ENCODE data around the gene PDE4B.
A peak's percentile ranks its signal among the peaks of the same experiment; 100 is the strongest.

The PDE4B gene

GRCh38 chr1:66240491-66241484 lies 448.1 kb downstream of the PDE4B start:
- no peak for DNase-seq (ENCODE audit: low read depth)

- peak; percentile 67 for DNase-seq (ENCODE audit: low read depth)
Measured at GRCh38 chr1:66242646-66243547, 450.2 kb downstream of the PDE4B start.

- DNase-seq (ENCODE audit: low read depth): no peak
Measured at GRCh38 chr1:66243548-66244130, 450.9 kb downstream of the PDE4B start.

GRCh38 chr1:66244429-66244828 lies 451.7 kb downstream of the PDE4B start:
- DNase-seq (ENCODE audit: low read depth): no peak

GRCh38 chr1:66245691-66246090 lies 453.0 kb downstream of the PDE4B start:
- DNase-seq (ENCODE audit: low read depth): no peak

- no peak for DNase-seq (ENCODE audit: low read depth)
Measured at GRCh38 chr1:66246351-66247269, 453.9 kb downstream of the PDE4B start.

GRCh38 chr1:66247415-66248208 lies 454.9 kb downstream of the PDE4B start:
- DNase-seq (ENCODE audit: low read depth): no peak

GRCh38 chr1:66248257-66248656 lies 455.6 kb downstream of the PDE4B start:
- no peak for DNase-seq (ENCODE audit: low read depth)

GRCh38 chr1:66248746-66249145 lies 456.1 kb downstream of the PDE4B start:
- DNase-seq (ENCODE audit: low read depth): no peak

GRCh38 chr1:66250075-66250474 lies 457.4 kb downstream of the PDE4B start:
- no peak for DNase-seq (ENCODE audit: low read depth)

- no peak for DNase-seq (ENCODE audit: low read depth)
Measured at GRCh38 chr1:66250478-66250877, 457.8 kb downstream of the PDE4B start.

- no peak for DNase-seq (ENCODE audit: low read depth)
Measured at GRCh38 chr1:66251546-66251945, 458.9 kb downstream of the PDE4B start.

- peak; percentile 67 for DNase-seq (ENCODE audit: low read depth)
Measured at GRCh38 chr1:66253330-66253921, 460.7 kb downstream of the PDE4B start.

- no peak for DNase-seq (ENCODE audit: low read depth)
Measured at GRCh38 chr1:66254785-66255184, 462.1 kb downstream of the PDE4B start.

- no peak for DNase-seq (ENCODE audit: low read depth)
Measured at GRCh38 chr1:66256629-66257572, 464.2 kb downstream of the PDE4B start.

GRCh38 chr1:66258404-66259105 lies 465.9 kb downstream of the PDE4B start:
- no peak for DNase-seq (ENCODE audit: low read depth)

- DNase-seq (ENCODE audit: low read depth): no peak
Measured at GRCh38 chr1:66261364-66261763, 468.7 kb downstream of the PDE4B start.
